SH-SY5Y (cell line): ENCODE results near the gene GPR75.

Experiments used
- GATA2 ChIP-seq: IDR thresholded peaks from 2 replicates; pipeline ENCODE4 v1.6.1; 2011; ENCODE audit warnings: mild to moderate bottlenecking, low read depth, low read length
- GATA3 ChIP-seq: IDR thresholded peaks from 2 replicates; pipeline ENCODE4 v1.6.1; 2011; ENCODE audit warnings: low read depth, mild to moderate bottlenecking, low read length, moderate library complexity

GRCh38 chr2:53859206-53860181, at the start of gene GPR75:
- TF ChIP-seq GATA2: no peak
- no peak for TF ChIP-seq GATA3
